ENCODE results near the gene GRIA4. TPM values are rescaled to one million over a fixed set of nuclear protein-coding genes. Genes with fewer than 3 reads are reported as not detected.

GRIA4 gene
- total and polyA plus RNA-seq, 7 donors = 0.23 to 6.6 (median 1.9) TPM

- TF ChIP-seq CTCF (IDR thresholded peaks at IDR 0.05) = no peak
- no peak for TF ChIP-seq POLR2AphosphoS5 (IDR thresholded peaks at IDR 0.05)
- no peak for TF ChIP-seq POLR2A (IDR thresholded peaks at IDR 0.05)
- no peak for TF ChIP-seq EP300 (IDR thresholded peaks at IDR 0.05)
- H3K36me3 ChIP-seq = no peaks in the 10 kb centered on the region
- DNase-seq = no peak
- no peaks in the 10 kb centered on the region for H3K27me3 ChIP-seq
- WGBS, 2 donors = 39 to 76% methylated on average over 2 of the region's 2 CpGs
- H3K27ac ChIP-seq = no peak overlapping the region
- intact Hi-C loops (cut with DNase I) = no loop called here
- H3K4me1 ChIP-seq = no peaks in the 10 kb centered on the region
- H3K9me3 ChIP-seq = no peaks in the 10 kb centered on the region
- H3K4me3 ChIP-seq = no peak overlapping the region
These were observed 281.8 kb downstream of the GRIA4 start for GRCh38 chr11:105891685-105892084.

- intact Hi-C loops (cut with DNase I) = no loop called here
- Histone ChIP-seq H3K27me3 (no peaks in the 10 kb centered on the region), H3K27ac (no peak overlapping the region), H3K4me3 (no peak overlapping the region), H3K4me1 (no peaks in the 10 kb centered on the region), H3K36me3 (no peaks in the 10 kb centered on the region), H3K9me3 (no peaks in the 10 kb centered on the region)
- TF ChIP-seq POLR2A (IDR thresholded peaks at IDR 0.05) = no peak
- TF ChIP-seq EP300 (IDR thresholded peaks at IDR 0.05) = no peak
- no peak for TF ChIP-seq POLR2AphosphoS5 (IDR thresholded peaks at IDR 0.05)
- 90 to 91% methylated on average over 2 of the region's 2 CpGs for WGBS, 2 donors
- no peak for DNase-seq
These were observed 287.3 kb downstream of the GRIA4 start for GRCh38 chr11:105897161-105897560.

GRCh38 chr11:105899772-105900171 is 289.9 kb downstream of the GRIA4 start:
- no peaks in the 10 kb centered on the region for H3K27me3 ChIP-seq
- WGBS, 2 donors = 52 to 71% methylated on average over 4 of the region's 4 CpGs
- H3K4me1 ChIP-seq = no peaks in the 10 kb centered on the region
- TF ChIP-seq POLR2AphosphoS5 (IDR thresholded peaks at IDR 0.05) = no peak
- no peak for TF ChIP-seq POLR2A (IDR thresholded peaks at IDR 0.05)
- TF ChIP-seq CTCF (IDR thresholded peaks at IDR 0.05) = no peak
- no peak for TF ChIP-seq EP300 (IDR thresholded peaks at IDR 0.05)
- DNase-seq = no peak
- no peaks in the 10 kb centered on the region for H3K9me3 ChIP-seq
- no peak overlapping the region for H3K4me3 ChIP-seq
- intact Hi-C loops (cut with DNase I) = no loop called here
- H3K36me3 ChIP-seq = no peaks in the 10 kb centered on the region
- H3K27ac ChIP-seq = no peak overlapping the region

GRCh38 chr11:105900515-105901035 is 290.7 kb downstream of the GRIA4 start:
- Histone ChIP-seq H3K27ac (no peak overlapping the region), H3K27me3 (no peaks in the 10 kb centered on the region), H3K36me3 (no peaks in the 10 kb centered on the region), H3K9me3 (no peaks in the 10 kb centered on the region), H3K4me3 (no peak overlapping the region), H3K4me1 (no peaks in the 10 kb centered on the region)
- 92 to 94% methylated on average over 11 of the region's 11 CpGs for WGBS, 2 donors
- TF ChIP-seq POLR2AphosphoS5 (IDR thresholded peaks at IDR 0.05) = no peak
- TF ChIP-seq CTCF (IDR thresholded peaks at IDR 0.05) = no peak
- TF ChIP-seq POLR2A (IDR thresholded peaks at IDR 0.05) = no peak
- no peak for TF ChIP-seq EP300 (IDR thresholded peaks at IDR 0.05)
- intact Hi-C loops (cut with DNase I) = no loop called here
- no peak for DNase-seq

GRCh38 chr11:105903113-105903512 is 293.2 kb downstream of the GRIA4 start:
- intact Hi-C loops (cut with DNase I) = no loop called here
- no peaks in the 10 kb centered on the region for H3K36me3 ChIP-seq
- DNase-seq = no peak
- 32 to 69% methylated on average over 2 of the region's 2 CpGs for WGBS, 2 donors
- no peaks in the 10 kb centered on the region for H3K9me3 ChIP-seq
- no peaks in the 10 kb centered on the region for H3K4me1 ChIP-seq
- no peaks in the 10 kb centered on the region for H3K27me3 ChIP-seq
- TF ChIP-seq POLR2A (IDR thresholded peaks at IDR 0.05) = no peak
- TF ChIP-seq EP300 (IDR thresholded peaks at IDR 0.05) = no peak
- TF ChIP-seq CTCF (IDR thresholded peaks at IDR 0.05) = no peak
- no peak overlapping the region for H3K27ac ChIP-seq
- no peak overlapping the region for H3K4me3 ChIP-seq

Data from sigmoid colon (tissue), 7 donors.